Vagina (tissue), 2 donors: ENCODE measurements around the gene MAST4.

Experiments
- CTCF ChIP-seq, 3 experiments: fragments of 450-650 bp in 2 of 3; fragments of 200-600 bp in 1 of 3; sonication (generic) in 1 of 3; IDR thresholded peaks; one replicate each; pipeline ENCODE4 v1.5.1; 2017 to 2019; ENCODE audit warnings: antibody characterized with exemption in 3 of 3, mild to moderate bottlenecking in 2 of 3, moderate library complexity in 2 of 3
- POLR2A ChIP-seq, 2 donors: fragments of 450-650 bp; IDR thresholded peaks; one replicate each; pipeline ENCODE4 v1.6.1; 2017; ENCODE audit warnings: antibody characterized with exemption in 2 of 2, mild to moderate bottlenecking in 2 of 2, moderate library complexity in 2 of 2
- POLR2AphosphoS5 ChIP-seq, 2 donors: sonication (generic); formaldehyde crosslinking; IDR thresholded peaks; one replicate each; pipeline ENCODE4 v1.9.0; 2017; ENCODE audit warnings: antibody characterized with exemption in 2 of 2, mild to moderate bottlenecking in 2 of 2, low read depth in 1 of 2; ENCODE audit not compliant: insufficient read depth in 1 of 2

- TF ChIP-seq POLR2A (IDR thresholded peaks at IDR 0.05) = no peak
- no peak for TF ChIP-seq POLR2AphosphoS5 (IDR thresholded peaks at IDR 0.05; ENCODE audit: insufficient read depth in 1 of 2, low read depth in 1 of 2)
- TF ChIP-seq CTCF (IDR thresholded peaks at IDR 0.05) = no peak
Observed at GRCh38 chr5:67176936-67177335, 580.7 kb downstream of the MAST4 start.
